A549 (cell line): ENCODE measurements around the gene UMAD1. TPM values are rescaled to one million over a fixed set of nuclear protein-coding genes. Genes with fewer than 3 reads are reported as not detected.

ENCODE experiments used
- ATAC-seq, 2 experiments: fragments of 200-7000 bp in 1 of 2; fragments of >200 bp in 1 of 2; cut with Nextera tagmentation in 1 of 2; cut with Tn5 transposase in 1 of 2; 3 replicates each; pipeline versions ENCODE4 v1.8.0 to v1.9.1; 2018 to 2020; ENCODE audit warnings: mild to moderate bottlenecking in 1 of 2, moderate library complexity in 1 of 2
- CTCF ChIA-PET: fragments of 300-600 bp; sonication (Branson Sonifier 250); formaldehyde crosslinking; extraction: SDS; loops from one replicate; lab custom pipeline; 2021; ENCODE audit warnings: antibody characterized with exemption, inconsistent platforms; lab: Yijun Ruan, JAX
- POLR2A ChIA-PET: fragments of 350-600 bp; formaldehyde crosslinking; extraction: SDS; loops from one replicate; lab custom pipeline; 2021; ENCODE audit warnings: antibody characterized with exemption, inconsistent platforms; lab: Yijun Ruan, JAX
- DNase-seq, 2 experiments: peaks; one replicate each; pipeline versions ENCODE4 v3.0.0 to v3.0.0-alpha.2; 2011 to 2016; ENCODE audit warnings: low read depth in 1 of 2, low spot score in 1 of 2
- FAIRE-seq: peaks from 2 replicates; lab custom pipeline; 2011; peaks lifted over from hg19 to GRCh38; lab: Jason Lieb, UNC
- H3K27ac ChIP-seq, 2 experiments: fragments of >200 bp; sonication (Bioruptor Twin); formaldehyde crosslinking; 3 replicates each; pipeline ENCODE4 v1.5.1; 2016 to 2017
- H3K4me1 ChIP-seq: fragments of >200 bp; sonication (Bioruptor Twin); formaldehyde crosslinking; 3 replicates; pipeline ENCODE4 v1.6.1; 2016
- H3K4me2 ChIP-seq: fragments of >200 bp; sonication (Bioruptor Twin); formaldehyde crosslinking; 3 replicates; pipeline ENCODE4 v1.6.1; 2016
- H3K4me3 ChIP-seq: fragments of >200 bp; sonication (Bioruptor Twin); formaldehyde crosslinking; 3 replicates; pipeline ENCODE4 v1.5.1; 2016
- H3K9me3 ChIP-seq: fragments of >200 bp; sonication (Bioruptor Twin); formaldehyde crosslinking; 3 replicates; pipeline ENCODE4 v1.6.1; 2016
- BHLHE40 ChIP-seq: IDR thresholded peaks from 2 replicates; pipeline ENCODE4 v1.6.1; 2012; ENCODE audit warnings: low read depth, low read length, inconsistent platforms
- CBX2 ChIP-seq: fragments of 200-600 bp; sonication (generic); IDR thresholded peaks from 2 replicates; pipeline ENCODE4 v1.6.1; 2016; ENCODE audit warnings: low read depth, mild to moderate bottlenecking, borderline replicate concordance
- CBX8 ChIP-seq: fragments of 200-600 bp; sonication (generic); IDR thresholded peaks from 2 replicates; pipeline ENCODE4 v1.6.1; 2016
- CHD2 ChIP-seq: fragments of 150-350 bp; IDR thresholded peaks from 2 replicates; pipeline ENCODE4 v1.6.1; 2014; ENCODE audit warnings: low read length; ENCODE audit not compliant: partially characterized antibody
- FOXS1 ChIP-seq: fragments of 250-450 bp; sonication (Bioruptor Pico); IDR thresholded peaks from 2 replicates; pipeline ENCODE4 v1.5.0; 2020; ENCODE audit warnings: mild to moderate bottlenecking, moderate library complexity
- HEYL ChIP-seq: fragments of 250-450 bp; sonication (Bioruptor Pico); IDR thresholded peaks from 2 replicates; pipeline ENCODE4 v1.8.0; 2021; ENCODE audit warnings: mild to moderate bottlenecking, moderate library complexity
- HOXA7 ChIP-seq: fragments of 250-450 bp; sonication (Bioruptor Pico); IDR thresholded peaks from 2 replicates; pipeline ENCODE4 v1.5.0; 2020; ENCODE audit warnings: mild to moderate bottlenecking, moderate library complexity
- KDM1A ChIP-seq: fragments of 200-600 bp; sonication (generic); IDR thresholded peaks from 2 replicates; pipeline ENCODE4 v1.6.1; 2016; ENCODE audit warnings: low read depth, mild to moderate bottlenecking
- MAFK ChIP-seq: fragments of 450-650 bp; IDR thresholded peaks from 2 replicates; pipeline ENCODE4 v1.6.1; 2014; ENCODE audit not compliant: partially characterized antibody
- MAZ ChIP-seq: fragments of 150-350 bp; IDR thresholded peaks from 2 replicates; pipeline ENCODE4 v1.6.1; 2014; ENCODE audit warnings: antibody characterized with exemption, low read depth, low read length, borderline replicate concordance
- MYC ChIP-seq: IDR thresholded peaks from 2 replicates; pipeline ENCODE4 v1.6.1; 2012; ENCODE audit warnings: mild to moderate bottlenecking, inconsistent platforms, low read length, improper control_type of control experiment, borderline replicate concordance
- PHF8 ChIP-seq: fragments of 200-600 bp; sonication (generic); IDR thresholded peaks from 2 replicates; pipeline ENCODE4 v1.6.1; 2016; ENCODE audit warnings: low read depth, mild to moderate bottlenecking, antibody characterized with exemption, moderate library complexity, borderline replicate concordance
- POLR2AphosphoS2 ChIP-seq: conservative IDR thresholded peaks from 2 replicates; pipeline ENCODE4 v1.6.1; 2012; ENCODE audit warnings: low read length, improper control_type of control experiment, inconsistent platforms
- RAD21 ChIP-seq, 2 experiments: fragments of >200 bp in 1 of 2; sonication (Bioruptor Twin) in 1 of 2; formaldehyde crosslinking in 1 of 2; IDR thresholded peaks in 1 of 2; conservative IDR thresholded peaks in 1 of 2; 2 replicates in 1 of 2; 3 replicates in 1 of 2; pipeline ENCODE4 v1.6.1; 2012 to 2018; ENCODE audit warnings: inconsistent platforms in 1 of 2
- RARB ChIP-seq: fragments of 250-450 bp; sonication (Bioruptor Pico); IDR thresholded peaks from 2 replicates; pipeline ENCODE4 v1.8.0; 2021; ENCODE audit warnings: mild to moderate bottlenecking, moderate library complexity
- RFX5 ChIP-seq: fragments of 450-650 bp; IDR thresholded peaks from 2 replicates; pipeline ENCODE4 v1.7.1; 2014; ENCODE audit warnings: antibody characterized with exemption, mild to moderate bottlenecking, moderate library complexity
- SMC3 ChIP-seq: fragments of >200 bp; sonication (Bioruptor Twin); formaldehyde crosslinking; IDR thresholded peaks from 3 replicates; pipeline ENCODE4 v1.6.1; 2018; ENCODE audit warnings: inconsistent platforms
- TP53 ChIP-seq: fragments of 250-450 bp; sonication (Bioruptor Pico); IDR thresholded peaks from 2 replicates; pipeline ENCODE4 v1.5.0; 2021; ENCODE audit warnings: mild to moderate bottlenecking, moderate library complexity
- ZC3H11A ChIP-seq: fragments of 450-650 bp; IDR thresholded peaks from 2 replicates; pipeline ENCODE4 v1.6.1; 2014; ENCODE audit warnings: antibody characterized with exemption, mild to moderate bottlenecking
- ZFP36 ChIP-seq: fragments of 450-650 bp; IDR thresholded peaks from 2 replicates; pipeline ENCODE4 v1.6.1; 2014; ENCODE audit warnings: borderline replicate concordance; ENCODE audit not compliant: partially characterized antibody
- ZSCAN20 ChIP-seq: fragments of 250-450 bp; sonication (Bioruptor Pico); IDR thresholded peaks from 2 replicates; pipeline ENCODE4 v1.8.0; 2022; ENCODE audit warnings: mild to moderate bottlenecking, moderate library complexity
- WGBS: methylation state at CpG from one replicate; pipeline ENCODE4 v1.1.6; 2017; ENCODE audit errors: missing lambda C conversion rate; 5-methylcytosine and 5-hydroxymethylcytosine counted together
- polyA plus RNA-seq, 4 experiments: library from polyadenylated mRNA; depleted of rRNA in 3 of 4; stranded (reverse); fragments of >200 nt; fragmentation: RNase III in 1 of 4; extraction: RNeasy Plus Mini Kit Qiagen cat#74134 plus additional on column Dnase treatment in 1 of 4; gene quantifications; 2 replicates in 3 of 4; 3 replicates in 1 of 4; pipeline ENCODE4 v1.2.3, GENCODE V29; 2011 to 2017
- TF ChIP-seq, protein P1 (sequence below): IDR thresholded peaks from 2 replicates; pipeline ENCODE4 v1.6.1; 2012
- TF ChIP-seq, protein P2 (sequence below): fragments of >200 bp; sonication (Bioruptor Twin); formaldehyde crosslinking; IDR thresholded peaks from 3 replicates; pipeline ENCODE4 v1.6.1; 2016
- TF ChIP-seq, protein P3 (sequence below): IDR thresholded peaks from 2 replicates; pipeline ENCODE4 v1.6.1; 2012
- TF ChIP-seq, protein P4 (sequence below): IDR thresholded peaks from 2 replicates; pipeline ENCODE4 v1.6.1; 2012; ENCODE audit warnings: low read depth, borderline replicate concordance
- TF ChIP-seq, protein P5 (sequence below): fragments of 450-650 bp; IDR thresholded peaks from 2 replicates; pipeline ENCODE4 v1.6.1; 2014; ENCODE audit warnings: antibody characterized with exemption
- TF ChIP-seq, protein P6 (sequence below): fragments of 250-450 bp; sonication (Bioruptor Pico); IDR thresholded peaks from 2 replicates; pipeline ENCODE4 v1.5.0; 2020; ENCODE audit warnings: low read depth, mild to moderate bottlenecking, moderate library complexity
- TF ChIP-seq, protein P7 (sequence below): fragments of 150-350 bp; IDR thresholded peaks from 2 replicates; pipeline ENCODE4 v1.6.1; 2014; ENCODE audit warnings: low read depth, mild to moderate bottlenecking, low read length

UMAD1 gene
- polyA plus RNA-seq, 2 of the 4 experiments (the other 2 are of a cell fraction), result 21.4 to 46.4 TPM

DNA sequence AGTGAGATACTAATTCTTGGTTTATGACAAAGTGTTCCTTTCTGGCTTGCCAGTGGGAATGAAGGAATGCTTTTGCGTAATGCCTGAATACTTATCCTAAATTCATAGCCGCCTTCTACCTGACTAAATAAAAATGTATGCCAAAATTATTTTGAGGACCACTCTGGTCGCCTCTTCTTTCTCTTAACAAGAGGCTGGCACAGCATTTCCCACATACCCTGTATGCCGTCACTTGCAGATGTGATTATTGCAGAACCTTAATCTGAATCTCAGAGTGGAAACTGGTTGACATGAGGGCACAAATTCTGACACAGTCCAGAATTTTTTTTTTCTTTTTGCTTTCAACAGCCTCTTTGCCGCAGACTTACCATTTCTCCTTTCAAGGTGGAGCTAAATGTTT, 203.4 kb downstream of the UMAD1 start:
- Histone ChIP-seq H3K4me2 (no peak overlapping the region), H3K4me3 (no peak overlapping the region), H3K27ac (no peak overlapping the region), H3K4me1 (no peaks in the 10 kb centered on the region), H3K9me3 (no peaks in the 10 kb centered on the region)
- ATAC-seq (no peak), FAIRE-seq (no peak), DNase-seq (no peak)
- TF ChIP-seq, protein P1, sequence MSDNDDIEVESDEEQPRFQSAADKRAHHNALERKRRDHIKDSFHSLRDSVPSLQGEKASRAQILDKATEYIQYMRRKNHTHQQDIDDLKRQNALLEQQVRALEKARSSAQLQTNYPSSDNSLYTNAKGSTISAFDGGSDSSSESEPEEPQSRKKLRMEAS, result no peak
- TF ChIP-seq MAFK (no peak), ZFP36 (no peak), POLR2AphosphoS2 (no peak), HEYL (CRISPR knock-in tag) (no peak), RFX5 (no peak), CBX2 (no peak), CHD2 (no peak), BHLHE40 (no peak), TP53 (CRISPR knock-in tag) (no peak)
- TF ChIP-seq, protein P2, sequence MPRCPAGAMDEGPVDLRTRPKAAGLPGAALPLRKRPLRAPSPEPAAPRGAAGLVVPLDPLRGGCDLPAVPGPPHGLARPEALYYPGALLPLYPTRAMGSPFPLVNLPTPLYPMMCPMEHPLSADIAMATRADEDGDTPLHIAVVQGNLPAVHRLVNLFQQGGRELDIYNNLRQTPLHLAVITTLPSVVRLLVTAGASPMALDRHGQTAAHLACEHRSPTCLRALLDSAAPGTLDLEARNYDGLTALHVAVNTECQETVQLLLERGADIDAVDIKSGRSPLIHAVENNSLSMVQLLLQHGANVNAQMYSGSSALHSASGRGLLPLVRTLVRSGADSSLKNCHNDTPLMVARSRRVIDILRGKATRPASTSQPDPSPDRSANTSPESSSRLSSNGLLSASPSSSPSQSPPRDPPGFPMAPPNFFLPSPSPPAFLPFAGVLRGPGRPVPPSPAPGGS, result no peak
- TF ChIP-seq, protein P3, sequence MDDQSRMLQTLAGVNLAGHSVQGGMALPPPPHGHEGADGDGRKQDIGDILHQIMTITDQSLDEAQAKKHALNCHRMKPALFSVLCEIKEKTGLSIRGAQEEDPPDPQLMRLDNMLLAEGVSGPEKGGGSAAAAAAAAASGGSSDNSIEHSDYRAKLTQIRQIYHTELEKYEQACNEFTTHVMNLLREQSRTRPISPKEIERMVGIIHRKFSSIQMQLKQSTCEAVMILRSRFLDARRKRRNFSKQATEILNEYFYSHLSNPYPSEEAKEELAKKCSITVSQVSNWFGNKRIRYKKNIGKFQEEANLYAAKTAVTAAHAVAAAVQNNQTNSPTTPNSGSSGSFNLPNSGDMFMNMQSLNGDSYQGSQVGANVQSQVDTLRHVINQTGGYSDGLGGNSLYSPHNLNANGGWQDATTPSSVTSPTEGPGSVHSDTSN, result no peak
- TF ChIP-seq, protein P4, sequence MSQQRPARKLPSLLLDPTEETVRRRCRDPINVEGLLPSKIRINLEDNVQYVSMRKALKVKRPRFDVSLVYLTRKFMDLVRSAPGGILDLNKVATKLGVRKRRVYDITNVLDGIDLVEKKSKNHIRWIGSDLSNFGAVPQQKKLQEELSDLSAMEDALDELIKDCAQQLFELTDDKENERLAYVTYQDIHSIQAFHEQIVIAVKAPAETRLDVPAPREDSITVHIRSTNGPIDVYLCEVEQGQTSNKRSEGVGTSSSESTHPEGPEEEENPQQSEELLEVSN, result no peak
- ChIA-PET POLR2A (no interaction called here), CTCF (no interaction called here)
- WGBS, result 69% methylated on average over 5 of the region's 5 CpGs

DNA sequence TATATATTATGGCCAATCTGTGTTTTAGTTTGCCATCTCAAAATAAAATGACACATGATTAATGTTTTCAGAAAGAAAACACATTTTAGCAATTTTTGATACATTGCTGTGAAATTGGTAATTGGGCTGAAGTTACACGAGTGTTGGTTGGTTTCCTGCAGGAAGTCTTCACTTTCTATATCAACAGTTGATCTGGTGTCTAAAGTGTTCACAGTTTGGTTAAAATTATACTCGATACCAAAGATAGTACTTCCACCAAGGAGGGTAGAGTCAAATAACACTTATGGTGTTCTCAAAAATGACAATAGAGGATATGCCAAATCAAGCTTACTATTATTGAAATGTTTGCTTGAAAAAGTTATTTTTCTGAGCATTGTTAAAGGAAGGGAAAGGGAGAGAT, 207.7 kb downstream of the UMAD1 start:
- no peak for ATAC-seq
- TF ChIP-seq PHF8 (no peak), TP53 (CRISPR knock-in tag) (no peak), MAZ (no peak), RARB (CRISPR knock-in tag) (no peak), ZSCAN20 (CRISPR knock-in tag) (no peak), HOXA7 (CRISPR knock-in tag) (no peak), RFX5 (no peak), POLR2AphosphoS2 (no peak), ZC3H11A (no peak), CBX8 (no peak), RAD21 (conservative IDR thresholded peaks at IDR 0.05 in 1 of 2, IDR thresholded peaks at IDR 0.05 in 1 of 2) (no peak), KDM1A (no peak), MYC (no peak), FOXS1 (no peak), SMC3 (no peak)
- TF ChIP-seq, protein P5, sequence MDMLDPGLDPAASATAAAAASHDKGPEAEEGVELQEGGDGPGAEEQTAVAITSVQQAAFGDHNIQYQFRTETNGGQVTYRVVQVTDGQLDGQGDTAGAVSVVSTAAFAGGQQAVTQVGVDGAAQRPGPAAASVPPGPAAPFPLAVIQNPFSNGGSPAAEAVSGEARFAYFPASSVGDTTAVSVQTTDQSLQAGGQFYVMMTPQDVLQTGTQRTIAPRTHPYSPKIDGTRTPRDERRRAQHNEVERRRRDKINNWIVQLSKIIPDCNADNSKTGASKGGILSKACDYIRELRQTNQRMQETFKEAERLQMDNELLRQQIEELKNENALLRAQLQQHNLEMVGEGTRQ, result no peak
- TF ChIP-seq, protein P6, sequence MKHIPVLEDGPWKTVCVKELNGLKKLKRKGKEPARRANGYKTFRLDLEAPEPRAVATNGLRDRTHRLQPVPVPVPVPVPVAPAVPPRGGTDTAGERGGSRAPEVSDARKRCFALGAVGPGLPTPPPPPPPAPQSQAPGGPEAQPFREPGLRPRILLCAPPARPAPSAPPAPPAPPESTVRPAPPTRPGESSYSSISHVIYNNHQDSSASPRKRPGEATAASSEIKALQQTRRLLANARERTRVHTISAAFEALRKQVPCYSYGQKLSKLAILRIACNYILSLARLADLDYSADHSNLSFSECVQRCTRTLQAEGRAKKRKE (CRISPR knock-in tag), result no peak
- TF ChIP-seq, protein P7, sequence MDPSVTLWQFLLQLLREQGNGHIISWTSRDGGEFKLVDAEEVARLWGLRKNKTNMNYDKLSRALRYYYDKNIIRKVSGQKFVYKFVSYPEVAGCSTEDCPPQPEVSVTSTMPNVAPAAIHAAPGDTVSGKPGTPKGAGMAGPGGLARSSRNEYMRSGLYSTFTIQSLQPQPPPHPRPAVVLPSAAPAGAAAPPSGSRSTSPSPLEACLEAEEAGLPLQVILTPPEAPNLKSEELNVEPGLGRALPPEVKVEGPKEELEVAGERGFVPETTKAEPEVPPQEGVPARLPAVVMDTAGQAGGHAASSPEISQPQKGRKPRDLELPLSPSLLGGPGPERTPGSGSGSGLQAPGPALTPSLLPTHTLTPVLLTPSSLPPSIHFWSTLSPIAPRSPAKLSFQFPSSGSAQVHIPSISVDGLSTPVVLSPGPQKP, result no peak
- ChIA-PET CTCF (no interaction called here), POLR2A (no interaction called here)
- H3K4me3 ChIP-seq, result no peak overlapping the region
- H3K4me2 ChIP-seq, result no peak overlapping the region
- no peaks in the 10 kb centered on the region for H3K4me1 ChIP-seq
- WGBS, result 70% methylated on average over 2 of the region's 2 CpGs
- FAIRE-seq, result no peak
- H3K9me3 ChIP-seq, result no peaks in the 10 kb centered on the region
- no peak overlapping the region for H3K27ac ChIP-seq
- no peak for DNase-seq
